Measurements from ENCODE around the gene EXOC6B. TPM values are rescaled to one million over a fixed set of nuclear protein-coding genes. Genes with fewer than 3 reads are reported as not detected.

The EXOC6B gene
- total and polyA plus RNA-seq, 2 experiments from 2014 or later = 8.9 to 18.3 TPM

DNA sequence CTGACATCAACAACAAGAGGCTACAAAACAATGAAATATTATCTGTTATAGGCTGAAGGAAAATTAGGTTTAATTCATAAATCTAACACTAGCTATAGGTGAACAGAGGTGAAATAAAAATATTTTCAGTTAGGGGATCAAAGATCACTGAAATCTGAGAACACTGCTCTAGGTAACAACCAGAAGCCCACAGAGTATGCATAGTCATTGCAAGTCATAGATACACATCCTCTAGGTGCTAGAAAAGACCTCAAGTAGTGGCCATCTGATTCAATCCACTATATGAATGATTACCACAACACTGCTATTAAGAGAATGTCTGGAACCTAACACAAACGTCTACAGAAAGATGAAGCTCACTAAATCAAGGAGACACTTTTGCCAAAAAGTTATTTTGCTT lies 413.6 kb downstream of the EXOC6B start:
- in situ Hi-C loops (cut with MboI) = no loop called here
- no peak overlapping the region for H3K4me2 ChIP-seq (ENCODE audit: unreplicated experiment)
- H4K20me1 ChIP-seq (ENCODE audit: insufficient read depth) = no peaks in the 10 kb centered on the region
- H3F3A ChIP-seq (ENCODE audit: insufficient read depth) = peaks cover 30% of the 10 kb centered on the region
- H3K4me1 ChIP-seq (ENCODE audit: insufficient read depth) = peaks cover 23% of the 10 kb centered on the region
- H3K9ac ChIP-seq = no peak overlapping the region
- 0 out of 2 replicates have a peak, but pooled peaks cover under 1% of the 10 kb centered on the region for H3K27me3 ChIP-seq (replicated peaks; ENCODE audit: insufficient read depth)
- no peak overlapping the region for H3K4me3 ChIP-seq
- WGBS, 2 experiments (ENCODE audit: low coverage in 1 of 2, low lambda C conversion rate in 2 of 2, missing lambda C conversion rate in 2 of 2) = 96% methylated on average over 1 of the region's 1 CpG
- TF ChIP-seq EZH2phosphoT487 (IDR thresholded peaks at IDR 0.05; ENCODE audit: insufficient read depth, low read depth) = no peak
- no peak for TF ChIP-seq EZH2 (IDR thresholded peaks at IDR 0.05; ENCODE audit: insufficient read depth, poor library complexity, severe bottlenecking)
- H3K9me3 ChIP-seq (ENCODE audit: low read depth) = no peaks in the 10 kb centered on the region
- no peak for DNase-seq
- no peaks in the 10 kb centered on the region for H3K36me3 ChIP-seq (ENCODE audit: low read depth)
- no peaks in the 10 kb centered on the region for H3K79me2 ChIP-seq (ENCODE audit: insufficient read depth)
- H3K27ac ChIP-seq = no peak overlapping the region
- no peaks in the 10 kb centered on the region for H3K9me2 ChIP-seq (ENCODE audit: insufficient read depth)
- H2AFZ ChIP-seq = no peak overlapping the region

DNA sequence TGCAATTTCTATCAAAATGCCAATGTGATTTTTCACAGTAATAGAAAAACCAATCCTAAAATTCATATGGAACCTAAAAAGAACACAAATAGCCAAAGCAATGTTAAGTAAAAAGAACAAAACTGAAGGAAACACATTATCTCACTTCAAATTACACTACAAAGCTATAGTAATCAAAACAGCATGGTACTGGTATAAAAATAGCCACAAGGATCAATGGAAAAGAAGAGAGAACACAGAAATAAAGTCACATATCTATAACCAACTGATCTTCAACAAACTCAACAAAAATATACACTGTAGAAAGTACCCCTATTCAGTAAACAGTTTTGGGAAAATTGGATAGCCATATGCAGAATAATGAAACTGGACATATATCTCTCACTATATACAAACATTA lies 426.0 kb downstream of the EXOC6B start:
- in situ Hi-C loops (cut with MboI) = no loop called here

DNA sequence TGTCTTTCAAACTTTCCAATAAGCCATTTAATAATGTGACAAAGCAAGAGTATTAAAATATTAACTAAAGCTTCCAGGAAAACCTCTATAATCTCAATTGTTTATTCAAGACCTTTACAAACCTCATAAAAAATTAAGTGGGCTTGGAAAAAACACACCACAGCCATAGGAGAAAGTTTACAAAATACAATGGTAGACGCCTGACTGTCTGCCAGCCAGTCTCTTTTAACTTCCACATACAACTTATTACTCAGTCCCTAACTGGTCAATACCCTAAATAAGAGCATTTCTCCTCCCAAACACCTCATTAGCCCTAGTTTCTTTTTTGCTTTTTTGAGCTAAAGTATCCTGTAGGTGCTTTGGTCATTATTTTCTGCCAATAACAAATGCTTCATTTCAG lies 430.7 kb downstream of the EXOC6B start:
- DNase-seq = no peak
- Histone ChIP-seq H4K20me1 (ENCODE audit: insufficient read depth) (no peaks in the 10 kb centered on the region), H3K79me2 (ENCODE audit: insufficient read depth) (no peaks in the 10 kb centered on the region), H3F3A (ENCODE audit: insufficient read depth) (no peaks in the 10 kb centered on the region), H3K27ac (no peak overlapping the region), H3K36me3 (ENCODE audit: low read depth) (no peaks in the 10 kb centered on the region), H3K4me2 (ENCODE audit: unreplicated experiment) (no peak overlapping the region), H3K9me2 (ENCODE audit: insufficient read depth) (no peaks in the 10 kb centered on the region), H3K4me3 (no peak overlapping the region), H3K9me3 (ENCODE audit: low read depth) (no peaks in the 10 kb centered on the region), H3K9ac (no peak overlapping the region), H3K4me1 (ENCODE audit: insufficient read depth) (no peaks in the 10 kb centered on the region), H3K27me3 (replicated peaks; ENCODE audit: insufficient read depth) (no peaks in the 10 kb centered on the region), H2AFZ (no peak overlapping the region)
- 98 to 100% methylated on average over 1 of the region's 1 CpG for WGBS, 2 experiments (ENCODE audit: low coverage in 1 of 2, low lambda C conversion rate in 2 of 2, missing lambda C conversion rate in 2 of 2)
- TF ChIP-seq EZH2phosphoT487 (IDR thresholded peaks at IDR 0.05; ENCODE audit: insufficient read depth, low read depth) (no peak), EZH2 (IDR thresholded peaks at IDR 0.05; ENCODE audit: insufficient read depth, poor library complexity, severe bottlenecking) (no peak)
- in situ Hi-C loops (cut with MboI) = no loop called here

More for the DNA sequence above, 426.0 kb downstream of the EXOC6B start:
- H3K9me3 ChIP-seq (ENCODE audit: low read depth) = no peaks in the 10 kb centered on the region
- TF ChIP-seq EZH2 (IDR thresholded peaks at IDR 0.05; ENCODE audit: insufficient read depth, poor library complexity, severe bottlenecking) = no peak
- TF ChIP-seq EZH2phosphoT487 (IDR thresholded peaks at IDR 0.05; ENCODE audit: insufficient read depth, low read depth) = no peak
- no peaks in the 10 kb centered on the region for H4K20me1 ChIP-seq (ENCODE audit: insufficient read depth)
- no peak overlapping the region for H3K27ac ChIP-seq
- no peak overlapping the region for H2AFZ ChIP-seq
- H3K4me2 ChIP-seq (ENCODE audit: unreplicated experiment) = no peak overlapping the region
- DNase-seq = no peak
- H3K4me1 ChIP-seq (ENCODE audit: insufficient read depth) = no peaks in the 10 kb centered on the region
- no peaks in the 10 kb centered on the region for H3K9me2 ChIP-seq (ENCODE audit: insufficient read depth)
- H3K36me3 ChIP-seq (ENCODE audit: low read depth) = no peaks in the 10 kb centered on the region
- no peaks in the 10 kb centered on the region for H3F3A ChIP-seq (ENCODE audit: insufficient read depth)
- no peak overlapping the region for H3K4me3 ChIP-seq
- H3K27me3 ChIP-seq (replicated peaks; ENCODE audit: insufficient read depth) = no peaks in the 10 kb centered on the region
- no peak overlapping the region for H3K9ac ChIP-seq
- H3K79me2 ChIP-seq (ENCODE audit: insufficient read depth) = no peaks in the 10 kb centered on the region

DNA sequence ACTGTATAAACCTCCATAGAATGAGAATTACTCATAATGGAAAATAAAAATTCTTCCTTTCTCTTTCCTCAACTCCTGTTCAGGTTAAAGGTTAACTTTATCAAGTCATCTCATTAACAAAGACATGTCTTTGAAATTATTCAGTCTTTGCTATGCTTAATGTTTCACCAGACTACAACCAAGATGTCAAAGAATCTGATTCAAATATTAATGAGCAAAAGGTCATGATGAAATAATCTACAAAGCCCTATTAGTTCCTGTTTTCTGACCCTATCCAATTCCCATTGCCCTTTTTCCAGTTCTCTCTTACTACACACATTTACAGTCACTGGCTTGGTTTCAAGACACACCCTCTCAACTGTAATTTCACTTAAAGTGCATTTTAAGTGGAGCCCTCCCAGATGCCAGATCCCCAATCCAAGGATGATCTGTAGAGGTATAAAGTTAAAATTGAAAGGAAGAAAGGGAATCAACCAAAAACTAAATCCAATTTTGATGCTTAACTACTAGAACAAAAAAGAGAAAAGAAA lies 431.2 kb downstream of the EXOC6B start:
- no peaks in the 10 kb centered on the region for H3K9me2 ChIP-seq (ENCODE audit: insufficient read depth)
- no peak overlapping the region for H3K4me2 ChIP-seq (ENCODE audit: unreplicated experiment)
- no peak overlapping the region for H3K4me3 ChIP-seq
- in situ Hi-C loops (cut with MboI) = no loop called here
- no peak overlapping the region for H3K9ac ChIP-seq
- TF ChIP-seq EZH2 (IDR thresholded peaks at IDR 0.05; ENCODE audit: insufficient read depth, poor library complexity, severe bottlenecking) = no peak
- TF ChIP-seq EZH2phosphoT487 (IDR thresholded peaks at IDR 0.05; ENCODE audit: insufficient read depth, low read depth) = no peak
- H3K79me2 ChIP-seq (ENCODE audit: insufficient read depth) = no peaks in the 10 kb centered on the region
- H3K4me1 ChIP-seq (ENCODE audit: insufficient read depth) = no peaks in the 10 kb centered on the region
- H3K9me3 ChIP-seq (ENCODE audit: low read depth) = no peaks in the 10 kb centered on the region
- no peak overlapping the region for H2AFZ ChIP-seq
- H3K27me3 ChIP-seq (replicated peaks; ENCODE audit: insufficient read depth) = no peaks in the 10 kb centered on the region
- no peak overlapping the region for H3K27ac ChIP-seq
- no peak for DNase-seq
- no peaks in the 10 kb centered on the region for H3K36me3 ChIP-seq (ENCODE audit: low read depth)
- no peaks in the 10 kb centered on the region for H3F3A ChIP-seq (ENCODE audit: insufficient read depth)
- H4K20me1 ChIP-seq (ENCODE audit: insufficient read depth) = no peaks in the 10 kb centered on the region

DNA sequence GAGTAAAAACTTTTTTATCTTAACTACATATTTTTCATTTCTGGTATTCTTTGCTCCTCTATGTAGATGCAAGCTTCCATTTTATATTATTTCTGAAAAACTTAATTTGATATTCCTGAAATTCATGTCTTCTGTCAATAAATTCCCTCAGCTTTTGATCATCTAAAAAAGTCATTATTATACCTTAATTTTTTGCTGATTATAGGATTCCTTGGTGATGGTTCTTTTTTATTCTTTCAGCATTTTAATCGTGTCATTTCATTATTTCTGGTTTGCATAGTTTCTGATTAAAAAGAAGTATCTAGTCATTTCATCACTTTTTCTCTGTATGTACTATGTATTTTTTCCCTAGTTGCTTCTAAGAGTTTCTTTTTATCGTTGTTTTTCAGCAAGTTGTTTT lies 436.4 kb downstream of the EXOC6B start:
- 91 to 96% methylated on average over 2 of the region's 2 CpGs for WGBS, 2 experiments (ENCODE audit: low coverage in 1 of 2, low lambda C conversion rate in 2 of 2, missing lambda C conversion rate in 2 of 2)
- no peak overlapping the region for H3K9ac ChIP-seq
- TF ChIP-seq EZH2 (IDR thresholded peaks at IDR 0.05; ENCODE audit: insufficient read depth, poor library complexity, severe bottlenecking) (no peak), EZH2phosphoT487 (IDR thresholded peaks at IDR 0.05; ENCODE audit: insufficient read depth, low read depth) (no peak)
- H3K4me1 ChIP-seq (ENCODE audit: insufficient read depth) = no peaks in the 10 kb centered on the region
- H3F3A ChIP-seq (ENCODE audit: insufficient read depth) = no peaks in the 10 kb centered on the region
- H3K9me3 ChIP-seq (ENCODE audit: low read depth) = no peaks in the 10 kb centered on the region
- H4K20me1 ChIP-seq (ENCODE audit: insufficient read depth) = no peaks in the 10 kb centered on the region
- no peak overlapping the region for H2AFZ ChIP-seq
- H3K4me3 ChIP-seq = no peak overlapping the region
- H3K4me2 ChIP-seq (ENCODE audit: unreplicated experiment) = no peak overlapping the region
- no peak overlapping the region for H3K27ac ChIP-seq
- DNase-seq = no peak
- H3K9me2 ChIP-seq (ENCODE audit: insufficient read depth) = no peaks in the 10 kb centered on the region
- in situ Hi-C loops (cut with MboI) = no loop called here
- peaks cover 5% of the 10 kb centered on the region; the same call in 1 of the 2 replicates for H3K36me3 ChIP-seq (ENCODE audit: low read depth)
- H3K79me2 ChIP-seq (ENCODE audit: insufficient read depth) = no peaks in the 10 kb centered on the region
- H3K27me3 ChIP-seq (replicated peaks; ENCODE audit: insufficient read depth) = no peaks in the 10 kb centered on the region
